GM19438 (cell line): Measurements from ENCODE around the gene PNKP.
"Not testable (repeated sequence)": the region's sequence is repeated elsewhere in the genome, so short reads cannot be mapped to it uniquely, and the experiment has no call there.

Source experiments
- ATAC-seq: cut with Tn5 transposase; IDR thresholded peaks from one replicate; pipeline ENCODE4 v1.9.1; 2021; ENCODE audit warnings: low read depth; ENCODE audit not compliant: unreplicated experiment

PNKP gene

DNA sequence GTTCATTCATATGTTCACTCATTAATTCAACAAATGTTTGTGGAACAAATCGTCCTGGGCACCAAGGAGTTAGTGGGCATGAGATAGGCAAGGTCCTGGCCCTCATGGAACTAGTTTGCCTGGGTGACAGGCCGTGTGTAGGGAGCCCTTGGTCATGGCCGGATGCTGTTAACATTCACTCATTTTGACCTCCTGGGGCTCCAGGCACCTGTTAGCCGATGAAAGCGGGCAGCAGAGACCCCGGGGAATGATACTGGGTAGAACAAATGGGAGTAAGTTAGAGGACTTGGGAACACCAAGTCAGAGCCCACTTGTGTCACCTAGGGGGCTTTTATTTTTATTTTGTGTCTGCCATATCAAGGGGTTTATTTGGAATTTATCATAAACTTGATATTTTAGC is 42.7 kb downstream of the PNKP start:
- ATAC-seq = no peak

DNA sequence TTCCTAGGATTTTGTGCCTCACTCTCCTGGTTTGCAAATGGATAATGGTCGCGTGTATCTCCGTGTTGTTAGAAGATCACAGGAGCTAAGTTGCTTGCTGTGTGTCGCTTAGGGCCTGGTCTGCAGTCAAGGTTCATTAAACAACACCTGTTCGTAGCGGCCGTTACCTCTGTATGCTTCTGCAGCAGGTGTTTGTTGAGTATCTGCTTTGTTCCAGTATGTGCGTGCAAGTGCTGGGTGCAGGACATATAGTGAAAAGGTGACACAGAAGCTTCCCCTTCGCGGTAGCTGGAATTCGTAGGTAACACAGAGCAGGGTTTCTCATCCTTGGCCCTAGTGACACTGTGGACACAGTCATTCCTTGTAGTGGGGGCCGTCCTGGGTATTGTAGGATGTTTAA is 43.9 kb downstream of the PNKP start:
- no peak for ATAC-seq

DNA sequence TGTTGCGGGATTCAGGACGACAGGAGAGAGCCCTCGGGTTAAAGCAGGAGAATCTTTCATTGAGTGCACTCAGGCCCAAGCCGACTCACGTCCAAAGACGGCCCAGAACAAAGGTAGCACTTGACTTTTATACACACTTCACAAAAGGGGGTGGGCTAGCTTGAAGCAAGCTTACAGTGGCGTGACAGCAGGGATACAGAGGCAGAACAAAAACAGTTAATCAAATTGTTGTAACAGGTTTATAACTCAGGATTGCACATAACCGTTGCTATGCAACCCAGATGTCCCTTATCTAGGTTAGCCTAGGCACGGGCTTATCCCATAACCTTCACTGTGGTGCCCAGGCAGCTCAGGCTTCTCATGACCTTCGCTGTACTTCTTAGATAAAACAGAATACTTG is 47.3 kb downstream of the PNKP start:
- no peak for ATAC-seq

DNA sequence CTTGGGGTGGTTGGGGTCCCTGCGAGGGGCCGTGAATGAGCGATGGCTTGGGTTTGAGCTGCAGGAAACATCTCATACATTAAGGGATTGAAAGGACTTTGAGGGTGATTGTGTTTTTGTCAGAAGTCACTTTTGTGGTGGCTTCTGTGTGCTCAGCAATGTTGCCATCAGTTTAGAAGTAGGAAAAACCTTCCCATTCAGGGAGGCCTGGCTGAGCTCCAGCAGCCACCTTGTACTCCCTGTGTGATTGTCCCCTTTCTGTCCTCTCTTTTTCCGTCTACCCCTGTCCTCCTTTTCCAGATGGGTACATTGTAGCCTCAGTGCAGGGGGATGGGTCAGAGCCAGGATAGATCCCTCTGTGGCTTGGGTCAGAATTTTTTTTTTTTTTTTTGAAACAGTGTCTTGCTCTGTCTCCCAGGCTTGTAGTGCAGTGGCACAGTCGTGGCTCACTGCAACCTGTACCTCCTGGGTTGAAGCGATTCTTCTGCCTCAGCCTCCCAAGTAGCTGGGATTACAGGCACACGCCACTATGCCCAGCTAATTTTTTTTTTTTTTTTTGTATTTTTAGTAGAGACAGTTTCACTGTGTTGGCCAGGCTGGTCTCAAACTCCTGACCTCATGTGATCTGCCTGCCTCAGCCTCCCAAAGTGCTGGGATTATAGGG is 47.8 kb downstream of the PNKP start:
- ATAC-seq = not testable (repeated sequence)

DNA sequence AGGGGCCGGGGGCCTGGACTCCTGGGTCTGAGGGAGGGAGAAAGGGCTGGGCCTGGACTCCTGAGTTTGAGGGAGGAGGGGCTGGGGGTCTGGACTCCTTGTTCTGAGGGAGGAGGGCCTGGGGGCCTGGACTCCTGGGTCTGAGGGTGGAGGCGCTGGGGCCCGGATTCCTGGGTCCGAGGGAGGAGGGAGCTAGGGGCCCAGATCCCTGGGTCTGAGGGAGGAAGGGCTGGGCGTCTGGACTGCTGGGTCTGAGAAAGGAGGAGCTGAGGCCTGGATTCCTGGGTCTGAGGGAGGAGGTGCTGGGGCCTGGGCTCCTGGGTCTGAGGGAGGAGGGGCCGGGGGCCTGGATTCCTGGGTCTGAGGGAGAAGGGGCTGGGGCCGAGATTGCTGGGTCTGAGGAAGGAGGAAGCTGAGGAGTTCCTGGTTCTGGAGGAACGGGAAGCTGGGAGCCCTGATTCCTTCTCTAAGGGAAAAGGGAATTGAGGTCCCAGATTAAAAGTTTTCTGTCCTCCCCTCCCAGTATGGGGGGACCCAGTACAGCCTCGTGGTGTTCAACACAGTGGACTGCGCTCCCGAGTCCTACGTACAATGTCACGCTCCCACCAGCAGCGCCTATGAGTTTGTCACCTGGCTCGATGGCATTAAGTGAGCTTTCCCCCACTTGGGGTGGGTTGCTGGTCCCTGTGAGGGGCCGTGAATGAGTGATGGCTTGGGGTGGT is 48.6 kb downstream of the PNKP start:
- ATAC-seq = no peak

DNA sequence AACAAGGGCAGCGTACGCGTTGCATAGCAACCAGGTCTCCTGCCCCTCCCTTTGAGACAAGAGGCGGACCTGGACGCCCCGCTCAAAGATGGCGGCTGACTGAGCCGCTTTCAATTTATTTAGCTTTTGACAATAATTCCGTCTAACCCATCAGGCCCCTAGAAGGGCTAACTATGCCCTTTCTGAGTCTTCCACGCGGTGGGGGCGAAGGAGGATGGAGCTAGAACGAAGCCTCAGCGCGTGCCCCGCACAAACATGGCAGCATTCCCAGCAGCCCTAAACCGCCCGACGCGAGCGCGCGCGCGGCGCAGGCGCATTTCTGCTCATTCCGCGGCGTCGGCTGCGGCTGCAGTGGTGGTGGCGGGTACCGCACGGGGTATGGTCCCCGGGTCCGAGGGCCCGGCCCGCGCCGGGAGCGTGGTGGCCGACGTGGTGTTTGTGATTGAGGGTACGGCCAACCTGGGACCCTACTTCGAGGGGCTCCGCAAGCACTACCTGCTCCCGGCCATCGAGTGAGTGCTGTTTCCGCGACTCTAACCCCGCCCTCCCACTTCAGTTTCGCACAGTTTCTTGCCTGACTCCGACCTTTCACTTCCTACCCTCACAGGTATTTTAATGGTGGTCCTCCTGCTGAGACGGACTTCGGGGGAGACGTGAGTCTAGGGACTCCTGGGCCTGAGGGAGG is 49.3 kb downstream of the PNKP start, which contains the start of gene MED25:
TSS of gene MED25 (plus strand) at position 326 of the 685 bp plus-strand sequence. CDS start at position 379, 53 bp downstream.
- ATAC-seq = peak; percentile 54

DNA sequence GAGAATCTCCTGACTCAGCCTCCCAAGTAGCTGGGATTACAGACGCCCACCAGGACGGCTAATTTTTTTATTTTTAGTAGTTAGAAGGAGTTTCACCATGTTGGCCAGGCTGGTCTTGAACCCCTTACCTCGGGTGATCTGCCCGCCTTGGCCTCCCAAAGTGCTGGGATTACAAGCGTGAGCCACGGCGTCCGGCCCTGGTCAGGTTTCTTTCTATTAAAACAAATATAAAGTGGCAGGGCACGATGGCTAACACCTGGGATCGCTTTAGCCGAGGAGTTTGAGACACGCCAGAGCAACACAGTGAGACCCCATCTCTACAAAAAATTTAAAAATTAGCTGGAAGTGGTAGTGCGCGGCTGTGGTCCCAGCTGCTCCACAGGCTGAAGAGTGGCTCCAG is 50.8 kb downstream of the PNKP start:
- ATAC-seq = no peak

DNA sequence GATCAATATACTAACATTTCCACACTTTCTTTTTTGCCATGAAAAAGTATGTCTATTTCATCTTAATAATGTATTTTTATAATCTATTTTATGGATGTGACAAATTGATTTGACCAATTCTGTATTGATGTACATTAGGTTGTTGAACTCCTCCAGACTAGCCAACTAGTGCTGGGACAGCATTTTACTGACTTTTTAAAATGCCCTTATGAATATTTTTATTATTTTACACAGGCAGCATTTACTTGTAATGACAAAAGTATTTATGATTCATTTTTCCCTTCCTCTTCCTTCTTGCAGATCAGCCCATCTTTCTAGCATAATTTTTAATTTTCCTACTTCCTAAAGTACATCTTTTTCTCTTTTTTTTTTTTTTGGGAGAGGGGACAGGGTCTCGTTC is 53.4 kb downstream of the PNKP start:
- no peak for ATAC-seq

DNA sequence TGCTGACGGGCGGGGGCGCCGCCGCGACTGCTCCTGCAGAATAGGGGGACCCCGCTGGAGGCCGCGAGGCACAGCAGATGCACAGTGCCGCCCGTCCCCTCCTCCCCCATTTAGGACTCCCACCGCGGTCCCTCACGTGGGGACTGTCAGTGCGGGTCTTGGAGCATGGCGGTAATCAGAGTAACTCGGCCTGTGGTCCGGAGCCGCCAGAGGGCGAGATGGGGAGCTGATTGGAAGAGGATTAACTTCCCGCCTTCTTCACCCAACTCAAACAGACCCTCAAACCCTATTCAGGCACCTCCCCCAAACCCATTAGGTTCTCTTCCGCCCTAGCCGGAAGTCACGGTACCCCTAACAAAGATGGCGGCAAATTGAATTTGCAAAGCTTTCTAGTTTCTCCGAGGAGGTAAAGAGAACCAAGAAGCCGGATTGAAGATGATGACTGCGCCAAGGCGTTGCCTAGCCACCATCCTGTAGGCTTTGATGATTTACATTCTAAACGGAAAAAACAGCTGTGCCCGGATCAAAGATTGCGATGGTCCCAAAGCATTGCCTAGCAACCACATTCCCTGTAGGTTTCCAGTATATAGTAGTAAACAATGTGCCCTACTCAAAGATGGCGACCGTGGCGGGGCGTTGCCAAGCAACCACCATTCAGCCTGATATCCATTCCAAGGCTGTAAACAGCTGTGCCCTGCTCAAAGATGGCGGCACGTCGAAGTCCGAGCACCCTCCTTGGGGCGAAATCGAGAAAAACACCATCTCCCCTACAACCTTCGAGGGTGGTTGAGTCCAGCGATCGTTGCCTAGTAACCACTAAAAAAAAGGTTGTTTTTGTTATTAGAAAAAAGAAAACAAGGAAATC is 54.1 kb downstream of the PNKP start, which contains the start of gene FUZ:
TSS of gene FUZ (minus strand) at position 296 of the 865 bp plus-strand sequence. CDS start at position 110, 186 bp downstream.
- ATAC-seq = no peak

DNA sequence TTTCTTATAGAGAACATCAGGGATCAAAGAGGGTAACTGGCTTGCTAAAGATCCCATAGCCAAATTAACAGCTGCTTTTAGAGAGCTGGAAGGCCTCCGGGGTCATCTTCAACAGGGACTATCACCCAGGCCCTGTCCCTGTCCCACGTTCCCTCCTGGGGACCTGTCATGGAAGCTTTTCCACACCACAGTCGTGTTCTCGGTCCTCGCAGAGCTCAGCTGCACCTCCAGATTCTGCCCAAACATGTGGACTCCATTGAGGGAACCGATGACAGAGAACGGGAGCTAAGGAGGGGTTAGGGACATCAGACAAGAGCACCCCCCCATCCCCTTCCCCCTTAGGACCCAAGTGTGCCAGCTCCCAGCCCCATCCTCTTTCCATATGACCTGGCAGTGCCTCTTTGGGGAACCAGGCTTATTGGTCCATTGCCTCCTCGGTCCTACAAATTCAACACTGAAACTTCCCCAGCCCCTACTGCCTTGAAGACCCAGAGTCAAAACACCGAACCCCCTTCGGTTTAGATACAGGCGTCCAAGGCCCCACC is 54.9 kb downstream of the PNKP start:
- ATAC-seq = no peak

DNA sequence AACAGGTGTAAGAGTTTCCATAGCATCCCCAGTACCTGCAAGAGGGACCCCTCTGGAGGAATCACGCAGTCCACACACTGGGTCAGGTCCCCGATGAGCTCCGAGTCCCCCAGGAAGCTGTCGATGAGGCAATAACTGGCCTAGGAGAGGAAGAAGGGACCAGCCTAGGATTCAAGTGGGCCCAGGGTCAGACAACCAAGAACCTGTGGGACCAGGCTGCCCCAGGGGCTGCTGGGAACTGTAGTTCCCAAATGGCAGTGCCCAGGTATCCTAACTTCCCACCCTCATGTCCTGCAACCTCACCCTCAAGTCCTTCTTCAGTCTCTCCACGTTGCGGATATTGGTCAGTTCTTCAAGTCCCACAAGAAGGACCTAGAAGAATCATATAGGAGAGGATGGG is 56.0 kb downstream of the PNKP start:
- no peak for ATAC-seq
